H1 (cell line): ENCODE data around the gene GRID2. TPM values are rescaled to one million over a fixed set of nuclear protein-coding genes. Genes with fewer than 3 reads are reported as not detected.

ENCODE experiments used
- GTF2F1 ChIP-seq: IDR thresholded peaks from 2 replicates; pipeline ENCODE4 v1.6.1; 2012; ENCODE audit warnings: low read depth, low read length, improper control_type of control experiment, borderline replicate concordance
- HDAC6 ChIP-seq: IDR thresholded peaks from one replicate; pipeline ENCODE4 v1.7.1; 2012; ENCODE audit warnings: low read depth, mild to moderate bottlenecking, inconsistent platforms, low read length, moderate library complexity
- SP4 ChIP-seq: IDR thresholded peaks from 2 replicates; pipeline ENCODE4 v1.6.1; 2012; ENCODE audit warnings: low read length, inconsistent platforms
- polyA plus RNA-seq, 7 experiments: library from polyadenylated mRNA; depleted of rRNA in 3 of 7; stranded (reverse) in 5 of 7; unstranded in 2 of 7; fragments of >200 nt in 5 of 7; fragments of 200-250 nt in 2 of 7; gene quantifications; 1 replicate in 5 of 7; 2 replicates in 1 of 7; 4 replicates in 1 of 7; pipeline versions ENCODE4 v1.2.1 to v1.2.3, GENCODE V29; 2011 to 2013; ENCODE audit warnings: missing spikeins in 2 of 7, mixed read lengths in 2 of 7
- total RNA-seq: library from RNA; stranded (reverse); fragmentation: NEBNext Ultra II Directional; extraction: Animal tissue kit (Norgen Biotek cat#: 25700); gene quantifications from 2 replicates; pipeline ENCODE4 v1.2.1, GENCODE V29; 2021

GRID2 gene
- total and polyA plus RNA-seq, 2 of the 8 experiments (the other 6 are each of a cell fraction or from before 2014, with no cell fraction given) = 31.1 to 81.9 TPM

- TF ChIP-seq HDAC6 (no peak), GTF2F1 (no peak), SP4 (no peak)
Observed at GRCh38 chr4:93749292-93749761, 1445.6 kb downstream of the GRID2 start (continued).
